PC-9 (cell line): ENCODE measurements around the gene DNM3. TPM values are rescaled to one million over a fixed set of nuclear protein-coding genes. Genes with fewer than 3 reads are reported as not detected.

Experiments
- BruUV-seq: library from RNA; stranded (reverse); fragments of 400-500 nt; replicated peaks from 2 replicates; lab custom pipeline; 2021; lab: Mats Ljungman, UMichigan
- CTCF ChIA-PET: fragments of 300-600 bp; sonication (Branson Sonifier 250); formaldehyde crosslinking; loops from one replicate; lab custom pipeline; 2022; ENCODE audit warnings: antibody characterized with exemption; lab: Charles Lee
- POLR2A ChIA-PET: fragments of 300-600 bp; sonication (Branson Sonifier 250); formaldehyde crosslinking; loops from one replicate; lab custom pipeline; 2022; ENCODE audit warnings: antibody characterized with exemption; ENCODE audit not compliant: unreplicated experiment; lab: Charles Lee
- DNase-seq, 2 experiments: peaks; one replicate each; pipeline versions ENCODE4 v3.0.0 to v3.0.0-alpha.2; 2015 to 2022; ENCODE audit warnings: mixed read lengths in 1 of 2
- H2AFZ ChIP-seq: fragments of 200-600 bp; sonication (generic); 2 replicates; pipeline ENCODE4 v1.8.1; 2017; ENCODE audit warnings: antibody characterized with exemption
- H3F3A ChIP-seq: fragments of 200-600 bp; sonication (generic); 2 replicates; pipeline ENCODE4 v1.8.1; 2017; ENCODE audit warnings: antibody characterized with exemption, mild to moderate bottlenecking, low read depth; ENCODE audit not compliant: insufficient read depth
- H3K27ac ChIP-seq: fragments of 200-600 bp; sonication (generic); 2 replicates; pipeline ENCODE4 v1.6.1; 2016; ENCODE audit warnings: mixed run types
- H3K27me3 ChIP-seq: fragments of 200-600 bp; sonication (generic); 2 replicates; pipeline ENCODE4 v1.6.1; 2016; ENCODE audit warnings: low read depth, mixed run types; ENCODE audit not compliant: insufficient read depth
- H3K36me3 ChIP-seq: fragments of 200-600 bp; sonication (generic); 2 replicates; pipeline ENCODE4 v1.6.1; 2016; ENCODE audit warnings: low read depth, mixed run types
- H3K4me1 ChIP-seq: fragments of 200-600 bp; sonication (generic); replicated peaks from 2 replicates; pipeline ENCODE4 v1.6.1; 2016; ENCODE audit warnings: mixed run types; ENCODE audit not compliant: insufficient read depth
- H3K4me2 ChIP-seq: fragments of 200-600 bp; sonication (generic); 2 replicates; pipeline ENCODE4 v1.6.1; 2017; ENCODE audit warnings: mixed run types
- H3K4me3 ChIP-seq: fragments of 200-600 bp; sonication (generic); 2 replicates; pipeline ENCODE4 v1.6.1; 2016; ENCODE audit warnings: mixed run types
- H3K79me2 ChIP-seq: fragments of 200-600 bp; sonication (generic); 2 replicates; pipeline ENCODE4 v1.6.1; 2017; ENCODE audit warnings: low read depth, mixed run types
- H3K9me2 ChIP-seq: fragments of 200-600 bp; sonication (generic); 2 replicates; pipeline ENCODE4 v1.8.1; 2017; ENCODE audit warnings: mild to moderate bottlenecking; ENCODE audit not compliant: insufficient read depth
- H3K9me3 ChIP-seq: fragments of 200-600 bp; sonication (generic); 2 replicates; pipeline ENCODE4 v1.8.1; 2016; ENCODE audit warnings: low read depth; ENCODE audit not compliant: insufficient read depth
- H4K20me1 ChIP-seq: fragments of 200-600 bp; sonication (generic); 2 replicates; pipeline ENCODE4 v1.8.1; 2017; ENCODE audit not compliant: insufficient read depth
- CTCF ChIP-seq: fragments of 200-600 bp; sonication (generic); conservative IDR thresholded peaks from 2 replicates; pipeline ENCODE4 v1.6.1; 2017; ENCODE audit warnings: mixed run types, antibody characterized with exemption, mild to moderate bottlenecking, moderate library complexity
- EZH2 ChIP-seq: fragments of 200-600 bp; sonication (generic); IDR thresholded peaks from 2 replicates; pipeline ENCODE4 v1.8.0; 2017; ENCODE audit warnings: antibody characterized with exemption, low read depth
- intact Hi-C: fragments of 100-400 bp; cut with micrococcal nuclease; formaldehyde crosslinking; loops from one replicate; pipeline ENCODE4 v1.10.0; 2022; ENCODE audit not compliant: unreplicated experiment
- total RNA-seq: library from RNA; stranded (reverse); gene quantifications from 2 replicates; pipeline ENCODE4 v1.2.3, GENCODE V29; 2021

Gene DNM3
- total RNA-seq, 1 experiment from 2014 or later: 1.7 TPM

GRCh38 chr1:171835891-171836290 is 5.4 kb upstream of the DNM3 start:
- Histone ChIP-seq H3K4me1 (no peaks in the 10 kb centered on the region), H3K9me3 (no peaks in the 10 kb centered on the region), H3K27me3 (peaks cover 3% of the 10 kb centered on the region; the same call in 1 of the 2 replicates), H4K20me1 (no peaks in the 10 kb centered on the region), H3K9me2 (no peaks in the 10 kb centered on the region), H3K79me2 (no peaks in the 10 kb centered on the region), H2AFZ (no peak overlapping the region), H3F3A (no peaks in the 10 kb centered on the region), H3K4me2 (no peak overlapping the region), H3K36me3 (no peaks in the 10 kb centered on the region), H3K27ac (no peak overlapping the region), H3K4me3 (no peak overlapping the region)
- POLR2A ChIA-PET: no interaction called here
- TF ChIP-seq EZH2 (no peak), CTCF (no peak)
- no peak for DNase-seq
- CTCF ChIA-PET: no interaction called here
- intact Hi-C loops: no loop called here
- no TSS peak for BruUV-seq

DNA sequence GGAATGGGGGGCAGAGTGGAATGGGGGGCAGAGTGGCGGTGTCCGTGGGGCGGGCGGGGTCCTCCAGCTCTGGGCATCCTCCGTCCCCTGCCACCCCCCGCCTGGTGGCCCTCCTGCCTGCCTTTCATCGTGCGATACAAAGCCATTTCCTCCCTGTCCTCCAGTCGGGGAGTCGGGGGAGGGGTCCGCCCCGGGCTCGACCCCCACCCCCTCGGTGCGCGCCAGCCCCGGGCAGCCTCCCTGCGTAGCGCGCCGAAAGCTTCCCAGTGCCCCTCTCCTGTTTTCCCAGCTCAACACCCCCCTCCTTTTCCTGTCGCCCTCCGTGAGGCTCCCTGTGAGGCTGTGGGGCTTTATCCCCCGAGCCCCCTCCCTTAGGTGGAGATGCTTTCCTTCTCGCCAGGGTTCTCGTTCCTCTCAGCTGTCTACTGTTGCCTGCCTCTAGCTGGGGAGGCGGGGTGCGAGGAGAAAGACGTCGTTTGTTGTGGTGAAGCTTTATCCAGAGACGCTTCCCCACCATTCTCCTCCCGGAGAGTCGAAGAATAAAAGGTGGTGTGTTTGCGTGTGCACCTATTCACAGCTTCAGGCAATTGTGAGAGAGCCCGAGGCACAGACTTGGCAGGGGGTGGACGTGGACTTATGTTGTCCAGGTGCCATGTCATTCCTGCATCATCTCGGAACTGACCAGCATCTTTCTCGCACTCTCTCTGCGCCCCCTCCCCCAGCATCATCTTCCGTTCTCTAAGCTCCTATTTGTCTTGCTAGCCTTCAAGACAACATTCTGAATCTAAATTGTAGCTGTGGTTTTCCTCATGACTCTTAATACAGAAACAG is 848 bp downstream of the DNM3 start:
- H3K27me3 ChIP-seq: peaks cover 5% of the 10 kb centered on the region; the same call in 1 of the 2 replicates
- TF ChIP-seq EZH2: no peak
- TF ChIP-seq CTCF: no peak
- H3K4me2 ChIP-seq: peak overlapping the region; percentile 78
- H3K9me3 ChIP-seq: no peaks in the 10 kb centered on the region; the same call in 1 of the 2 replicates
- CTCF ChIA-PET: interaction anchor here (0.6 to 0.7 kb wide), 2 partner anchors 27 to 40 kb away, joined by 3 to 4 read pairs; no protein-coding TSS in a partner anchor
- H3K36me3 ChIP-seq: no peaks in the 10 kb centered on the region
- POLR2A ChIA-PET: interaction anchor here (0.7 kb wide), 1 partner anchor 119 kb away, joined by 3 read pairs; no protein-coding TSS in a partner anchor
- H4K20me1 ChIP-seq: no peaks in the 10 kb centered on the region
- no TSS peak for BruUV-seq
- intact Hi-C loops: no loop called here
- no peaks in the 10 kb centered on the region for H3F3A ChIP-seq
- no peaks in the 10 kb centered on the region for H3K79me2 ChIP-seq
- H3K9me2 ChIP-seq: no peaks in the 10 kb centered on the region
- H2AFZ ChIP-seq: no peak overlapping the region; the same call in 1 of the 2 replicates
- H3K27ac ChIP-seq: no peak overlapping the region
- H3K4me3 ChIP-seq: peak overlapping the region; percentile 55; the same call in 1 of the 2 replicates
- no peaks in the 10 kb centered on the region for H3K4me1 ChIP-seq
- DNase-seq: no peak

DNA sequence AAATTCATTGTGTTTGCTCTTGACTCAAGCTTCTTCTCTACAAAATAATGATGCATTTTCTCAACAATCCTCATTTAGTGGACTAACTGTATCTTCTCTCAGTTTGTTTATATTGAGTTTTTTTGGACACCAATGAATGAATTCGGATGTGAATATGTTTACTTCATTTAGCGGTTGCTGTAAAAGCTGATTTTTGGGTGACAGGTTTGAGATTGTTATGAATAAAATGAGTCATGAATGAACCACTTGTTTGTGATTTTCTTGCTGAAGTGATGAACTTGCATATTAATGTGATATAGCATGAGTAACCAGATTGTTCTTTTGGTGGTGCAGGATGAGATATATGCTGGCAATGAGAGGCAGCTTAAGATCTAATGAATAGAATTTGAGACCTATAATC is 3.1 kb downstream of the DNM3 start:
- ChIA-PET CTCF (interaction anchor here (0.7 kb wide), 1 partner anchor 653 kb away, joined by 3 read pairs; no protein-coding TSS in a partner anchor), POLR2A (no interaction called here)
- TF ChIP-seq CTCF (no peak), EZH2 (no peak)
- Histone ChIP-seq H3K4me1 (no peaks in the 10 kb centered on the region), H3K9me2 (no peaks in the 10 kb centered on the region), H2AFZ (no peak overlapping the region), H3K27me3 (peaks cover 5% of the 10 kb centered on the region; the same call in 1 of the 2 replicates), H3K27ac (no peak overlapping the region), H4K20me1 (no peaks in the 10 kb centered on the region), H3K9me3 (no peaks in the 10 kb centered on the region; the same call in 1 of the 2 replicates), H3K4me2 (no peak overlapping the region), H3F3A (no peaks in the 10 kb centered on the region), H3K4me3 (no peak overlapping the region), H3K79me2 (no peaks in the 10 kb centered on the region), H3K36me3 (no peaks in the 10 kb centered on the region)
- no TSS peak for BruUV-seq
- no peak for DNase-seq
- intact Hi-C loops: no loop called here
